HepG2 (cell line): ENCODE results near the gene PLXND1. TPM values are rescaled to one million over a fixed set of nuclear protein-coding genes. Genes with fewer than 3 reads are reported as not detected.

Source experiments
- AGO2 ChIP-seq: fragments of 200-400 bp; formaldehyde crosslinking; optimal IDR thresholded peaks from 2 replicates; pipeline ENCODE3; 2017; ENCODE audit warnings: mild to moderate bottlenecking, low read depth, low read length, moderate library complexity
- CBX5 ChIP-seq: sonication (generic); formaldehyde crosslinking; IDR thresholded peaks from 2 replicates; pipeline ENCODE4 v1.4.0; 2020; ENCODE audit warnings: missing genetic modification reagents, borderline replicate concordance
- FIP1L1 ChIP-seq: fragments of 200-400 bp; formaldehyde crosslinking; IDR thresholded peaks from 2 replicates; pipeline ENCODE4 v1.6.1; 2018; ENCODE audit warnings: low read depth, mild to moderate bottlenecking, low read length, moderate library complexity, borderline replicate concordance; ENCODE audit not compliant: insufficient read depth
- FOXA3 ChIP-seq: IDR thresholded peaks from 2 replicates; pipeline ENCODE4 v1.6.1; 2016; ENCODE audit warnings: missing genetic modification reagents, missing compliant biosample characterization
- GABPB1 ChIP-seq: IDR thresholded peaks from 2 replicates; pipeline ENCODE4 v1.6.1; 2016; ENCODE audit warnings: mild to moderate bottlenecking, missing genetic modification reagents, moderate library complexity, missing compliant biosample characterization
- MAFG ChIP-seq: sonication (generic); formaldehyde crosslinking; IDR thresholded peaks from 2 replicates; pipeline ENCODE4 v1.5.1; 2020; ENCODE audit warnings: mild to moderate bottlenecking, missing genetic modification reagents
- NR2F6 ChIP-seq, 2 experiments: IDR thresholded peaks; 2 replicates each; pipeline ENCODE4 v1.6.1; 2016; ENCODE audit warnings: antibody characterized with exemption in 1 of 2, mild to moderate bottlenecking in 1 of 2
- ONECUT2 ChIP-seq: sonication (generic); formaldehyde crosslinking; IDR thresholded peaks from 2 replicates; pipeline ENCODE4 v1.4.0; 2020; ENCODE audit warnings: missing genetic modification reagents
- PHF5A ChIP-seq: IDR thresholded peaks from one replicate; pipeline ENCODE4 v1.6.1; 2018; ENCODE audit warnings: low read depth, missing genetic modification reagents; ENCODE audit not compliant: unreplicated experiment
- REL ChIP-seq: sonication (generic); formaldehyde crosslinking; conservative IDR thresholded peaks from 2 replicates; pipeline ENCODE4 v1.8.0; 2022; ENCODE audit warnings: mild to moderate bottlenecking, missing genetic modification reagents, moderate library complexity
- ZNF205 ChIP-seq: IDR thresholded peaks from 2 replicates; pipeline ENCODE4 v1.6.1; 2018; ENCODE audit warnings: missing biosample characterization, missing genetic modification reagents
- ZNF350 ChIP-seq: sonication (generic); formaldehyde crosslinking; IDR thresholded peaks from 2 replicates; pipeline ENCODE4 v1.4.0; 2020; ENCODE audit warnings: mild to moderate bottlenecking, low read depth, missing genetic modification reagents, borderline replicate concordance
- polyA plus RNA-seq, 8 experiments: library from polyadenylated mRNA; depleted of rRNA in 3 of 8; stranded (reverse) in 7 of 8; unstranded in 1 of 8; fragments of >200 nt; fragmentation: Illumina TruSeq in 4 of 8; extraction: Trizol in 4 of 8; gene quantifications; 2 replicates each; pipeline versions ENCODE4 v1.2.1 to v1.2.3, GENCODE V29; 2011 to 2016; ENCODE audit warnings: low read depth in 4 of 8, missing spikeins in 1 of 8, mixed read lengths in 1 of 8; ENCODE audit not compliant: insufficient read depth in 1 of 8
- total RNA-seq, 5 experiments: library from RNA; depleted of rRNA; stranded (reverse); fragments of >200 nt; fragmentation: Illumina TruSeq; extraction: Trizol; gene quantifications; 2 replicates each; pipeline ENCODE4 v1.2.3, GENCODE V29; 2016; ENCODE audit warnings: low read depth in 1 of 5
- TF ChIP-seq, protein P1 (sequence below): IDR thresholded peaks from 2 replicates; pipeline ENCODE4 v1.6.1; 2016; ENCODE audit warnings: mild to moderate bottlenecking
- TF ChIP-seq, protein P2 (sequence below): sonication (generic); formaldehyde crosslinking; IDR thresholded peaks from 2 replicates; pipeline ENCODE4 v1.8.1; 2023; ENCODE audit warnings: mild to moderate bottlenecking, moderate library complexity, missing genetic modification reagents
- TF ChIP-seq, protein P3 (sequence below): sonication (generic); formaldehyde crosslinking; conservative IDR thresholded peaks from 2 replicates; pipeline ENCODE4 v1.4.0; 2020; ENCODE audit warnings: missing genetic modification reagents
- TF ChIP-seq, protein P4 (sequence below): sonication (generic); formaldehyde crosslinking; IDR thresholded peaks from 2 replicates; pipeline ENCODE4 v1.4.0; 2020; ENCODE audit warnings: missing genetic modification reagents, borderline replicate concordance
- TF ChIP-seq, protein P5 (sequence below): sonication (generic); formaldehyde crosslinking; IDR thresholded peaks from 2 replicates; pipeline ENCODE4 v1.5.1; 2020; ENCODE audit warnings: missing genetic modification reagents, mild to moderate bottlenecking, borderline replicate concordance
- TF ChIP-seq, protein P6 (sequence below): sonication (generic); formaldehyde crosslinking; IDR thresholded peaks from 2 replicates; pipeline ENCODE4 v1.4.0; 2020; ENCODE audit warnings: missing genetic modification reagents, borderline replicate concordance

PLXND1 gene
- total and polyA plus RNA-seq, 2 of the 13 experiments (the other 11 are each of a cell fraction or from before 2014, with no cell fraction given): 15.9 to 42.0 TPM

DNA sequence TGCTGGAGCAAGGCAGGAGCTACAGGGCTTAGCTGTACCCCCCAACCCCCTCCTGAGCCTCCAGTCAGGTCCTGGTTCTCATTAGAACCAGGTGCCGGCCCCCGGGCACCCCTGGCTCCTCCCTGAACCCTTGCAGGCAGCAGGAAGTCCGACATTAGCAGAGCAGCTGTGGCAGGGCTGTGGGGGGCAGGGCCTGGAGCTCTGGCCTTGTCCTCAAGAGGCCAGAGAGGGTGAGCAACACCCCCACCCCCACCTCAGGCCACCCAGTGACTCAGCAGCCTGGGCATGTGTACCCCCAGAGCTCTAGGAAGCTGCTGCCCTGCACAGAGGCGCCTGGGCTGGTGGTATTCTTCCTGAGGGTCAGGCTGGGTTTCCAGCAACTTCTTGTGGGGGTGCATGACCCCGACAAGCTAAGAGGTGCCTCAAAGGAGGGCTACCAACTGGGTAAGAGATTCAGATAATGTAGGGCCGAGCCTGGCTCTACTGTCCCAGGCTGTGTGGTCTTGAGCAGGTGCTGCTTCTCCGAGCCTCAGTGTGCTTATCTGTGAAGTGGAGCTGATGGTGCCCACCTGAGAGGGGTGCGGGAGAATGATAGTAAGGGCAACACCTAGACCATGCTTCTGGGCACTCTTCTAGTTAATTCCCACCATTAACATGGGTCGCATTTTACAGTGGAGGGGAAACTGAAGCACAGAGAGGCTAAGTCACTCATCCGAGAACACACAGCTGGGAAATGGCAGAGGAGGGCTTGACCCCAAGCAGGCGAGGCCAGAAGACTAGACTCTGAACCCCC, 47.5 kb downstream of the PLXND1 start (continued):
- TF ChIP-seq REL (no peak), FIP1L1 (no peak), NR2F6 (IDR thresholded peaks at IDR 0.05) (0 out of 2 replicates have a peak, but pooled peaks have one; percentile 24), NR2F6 (CRISPR knock-in tag; IDR thresholded peaks at IDR 0.05) (peak; percentile 37; the same call in 1 of the 2 replicates), GABPB1 (CRISPR knock-in tag) (peak; percentile 39; the same call in 1 of the 2 replicates), PHF5A (no peak), FOXA3 (CRISPR knock-in tag) (peak; percentile 46; the same call in 1 of the 2 replicates), AGO2 (peak; percentile 54), CBX5 (CRISPR knock-in tag) (no peak), ZNF205 (CRISPR knock-in tag) (no peak), ONECUT2 (CRISPR knock-in tag) (no peak), ZNF350 (peak; percentile 30; the same call in 1 of the 2 replicates), MAFG (0 out of 2 replicates have a peak, but pooled peaks have one; percentile 64)
- TF ChIP-seq, protein P1, sequence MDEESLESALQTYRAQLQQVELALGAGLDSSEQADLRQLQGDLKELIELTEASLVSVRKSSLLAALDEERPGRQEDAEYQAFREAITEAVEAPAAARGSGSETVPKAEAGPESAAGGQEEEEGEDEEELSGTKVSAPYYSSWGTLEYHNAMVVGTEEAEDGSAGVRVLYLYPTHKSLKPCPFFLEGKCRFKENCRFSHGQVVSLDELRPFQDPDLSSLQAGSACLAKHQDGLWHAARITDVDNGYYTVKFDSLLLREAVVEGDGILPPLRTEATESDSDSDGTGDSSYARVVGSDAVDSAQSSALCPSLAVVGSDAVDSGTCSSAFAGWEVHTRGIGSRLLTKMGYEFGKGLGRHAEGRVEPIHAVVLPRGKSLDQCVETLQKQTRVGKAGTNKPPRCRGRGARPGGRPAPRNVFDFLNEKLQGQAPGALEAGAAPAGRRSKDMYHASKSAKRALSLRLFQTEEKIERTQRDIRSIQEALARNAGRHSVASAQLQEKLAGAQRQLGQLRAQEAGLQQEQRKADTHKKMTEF: peak; percentile 27; the same call in 1 of the 2 replicates
- TF ChIP-seq, protein P2, sequence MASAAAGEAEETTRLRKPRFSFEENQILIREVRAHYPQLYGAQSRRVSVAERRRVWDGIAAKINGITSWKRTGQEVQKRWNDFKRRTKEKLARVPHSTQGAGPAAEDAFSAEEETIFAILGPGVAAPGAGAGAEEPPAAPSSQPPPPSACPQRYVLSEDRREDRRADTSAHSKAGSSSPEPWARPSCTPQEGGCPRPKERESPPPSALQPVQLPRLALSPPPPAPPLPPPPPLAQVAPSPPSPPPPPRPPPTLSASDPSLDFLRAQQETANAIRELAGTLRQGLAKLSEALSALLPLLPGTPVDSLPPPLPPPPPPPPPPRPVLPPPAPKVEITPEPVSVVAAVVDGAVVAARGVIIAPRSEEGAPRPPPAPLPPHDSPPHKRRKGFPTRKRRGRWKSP (CRISPR knock-in tag): no peak
- TF ChIP-seq, protein P3, sequence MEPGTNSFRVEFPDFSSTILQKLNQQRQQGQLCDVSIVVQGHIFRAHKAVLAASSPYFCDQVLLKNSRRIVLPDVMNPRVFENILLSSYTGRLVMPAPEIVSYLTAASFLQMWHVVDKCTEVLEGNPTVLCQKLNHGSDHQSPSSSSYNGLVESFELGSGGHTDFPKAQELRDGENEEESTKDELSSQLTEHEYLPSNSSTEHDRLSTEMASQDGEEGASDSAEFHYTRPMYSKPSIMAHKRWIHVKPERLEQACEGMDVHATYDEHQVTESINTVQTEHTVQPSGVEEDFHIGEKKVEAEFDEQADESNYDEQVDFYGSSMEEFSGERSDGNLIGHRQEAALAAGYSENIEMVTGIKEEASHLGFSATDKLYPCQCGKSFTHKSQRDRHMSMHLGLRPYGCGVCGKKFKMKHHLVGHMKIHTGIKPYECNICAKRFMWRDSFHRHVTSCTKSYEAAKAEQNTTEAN: no peak
- TF ChIP-seq, protein P4, sequence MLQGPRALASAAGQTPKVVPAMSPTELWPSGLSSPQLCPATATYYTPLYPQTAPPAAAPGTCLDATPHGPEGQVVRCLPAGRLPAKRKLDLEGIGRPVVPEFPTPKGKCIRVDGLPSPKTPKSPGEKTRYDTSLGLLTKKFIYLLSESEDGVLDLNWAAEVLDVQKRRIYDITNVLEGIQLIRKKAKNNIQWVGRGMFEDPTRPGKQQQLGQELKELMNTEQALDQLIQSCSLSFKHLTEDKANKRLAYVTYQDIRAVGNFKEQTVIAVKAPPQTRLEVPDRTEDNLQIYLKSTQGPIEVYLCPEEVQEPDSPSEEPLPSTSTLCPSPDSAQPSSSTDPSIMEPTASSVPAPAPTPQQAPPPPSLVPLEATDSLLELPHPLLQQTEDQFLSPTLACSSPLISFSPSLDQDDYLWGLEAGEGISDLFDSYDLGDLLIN (CRISPR knock-in tag): no peak
- TF ChIP-seq, protein P5, sequence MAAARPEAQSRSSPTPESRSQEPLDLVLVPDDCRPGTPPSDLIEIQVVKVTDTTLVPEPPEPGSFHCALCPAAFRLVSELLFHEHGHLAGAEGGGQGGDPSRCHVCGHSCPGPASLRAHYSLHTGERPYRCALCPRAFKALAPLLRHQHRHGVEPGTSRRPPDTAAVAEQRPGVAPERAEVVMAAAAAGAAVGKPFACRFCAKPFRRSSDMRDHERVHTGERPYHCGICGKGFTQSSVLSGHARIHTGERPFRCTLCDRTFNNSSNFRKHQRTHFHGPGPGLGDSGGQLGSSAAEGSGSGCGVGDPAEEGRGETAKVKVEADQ: no peak
- TF ChIP-seq, protein P6, sequence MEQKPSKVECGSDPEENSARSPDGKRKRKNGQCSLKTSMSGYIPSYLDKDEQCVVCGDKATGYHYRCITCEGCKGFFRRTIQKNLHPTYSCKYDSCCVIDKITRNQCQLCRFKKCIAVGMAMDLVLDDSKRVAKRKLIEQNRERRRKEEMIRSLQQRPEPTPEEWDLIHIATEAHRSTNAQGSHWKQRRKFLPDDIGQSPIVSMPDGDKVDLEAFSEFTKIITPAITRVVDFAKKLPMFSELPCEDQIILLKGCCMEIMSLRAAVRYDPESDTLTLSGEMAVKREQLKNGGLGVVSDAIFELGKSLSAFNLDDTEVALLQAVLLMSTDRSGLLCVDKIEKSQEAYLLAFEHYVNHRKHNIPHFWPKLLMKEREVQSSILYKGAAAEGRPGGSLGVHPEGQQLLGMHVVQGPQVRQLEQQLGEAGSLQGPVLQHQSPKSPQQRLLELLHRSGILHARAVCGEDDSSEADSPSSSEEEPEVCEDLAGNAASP (CRISPR knock-in tag): peak; percentile 96; the same call in 1 of the 2 replicates
